Esophagus squamous epithelium (tissue), 5 donors: ENCODE results near the gene PPP2R2C. TPM values are rescaled to one million over a fixed set of nuclear protein-coding genes. Genes with fewer than 3 reads are reported as not detected.

Experiments used
- DNase-seq: peaks from one replicate; lab custom pipeline; 2025; lab: John Stamatoyannopoulos, UW
- H3K27ac ChIP-seq, 4 donors: fragments of 200-600 bp; sonication (generic); one replicate each; pipeline ENCODE4 v1.5.1; 2016 to 2019; ENCODE audit warnings: mild to moderate bottlenecking in 1 of 4
- H3K27me3 ChIP-seq, 4 donors: fragments of 200-600 bp; sonication (generic); 1 replicate in 3 of 4; 2 replicates in 1 of 4; pipeline versions ENCODE4 v1.5.1 to v1.6.0; 2017 to 2021; ENCODE audit warnings: antibody characterized with exemption in 1 of 4
- H3K36me3 ChIP-seq, 3 donors: fragments of 200-600 bp; sonication (generic); one replicate each; pipeline ENCODE4 v1.5.1; 2016 to 2019
- H3K4me1 ChIP-seq, 3 donors: fragments of 200-600 bp; sonication (generic); one replicate each; pipeline ENCODE4 v1.5.1; 2017 to 2019
- H3K4me3 ChIP-seq, 4 donors: fragments of 200-600 bp; sonication (generic); 1 replicate in 3 of 4; 2 replicates in 1 of 4; pipeline ENCODE4 v1.5.1; 2016 to 2019; ENCODE audit warnings: mild to moderate bottlenecking in 2 of 4, moderate library complexity in 1 of 4
- H3K9me3 ChIP-seq, 3 donors: fragments of 200-600 bp; sonication (generic); one replicate each; pipeline ENCODE4 v1.5.1; 2016 to 2019
- POLR2A ChIP-seq, 4 donors: fragments of 450-650 bp; IDR thresholded peaks; one replicate each; pipeline ENCODE4 v1.6.1; 2017; ENCODE audit warnings: antibody characterized with exemption in 4 of 4, mild to moderate bottlenecking in 4 of 4, moderate library complexity in 3 of 4
- WGBS, 2 donors: methylation state at CpG; one replicate each; pipeline ENCODE4 v1.1.5; 2018; 5-methylcytosine and 5-hydroxymethylcytosine counted together
- intact Hi-C: fragments of 100-400 bp; cut with DNase I; formaldehyde crosslinking; loops from one replicate; pipeline ENCODE4 v1.15.0; 2022
- total RNA-seq, 4 donors: library from RNA; depleted of rRNA; stranded (reverse); fragments of >200 nt; gene quantifications; one replicate each; pipeline ENCODE4 v1.1.0, GENCODE V29; 2016
- TF ChIP-seq, protein P1 (sequence below), 6 experiments: fragments of 450-650 bp in 4 of 6; fragments of 200-600 bp in 2 of 6; sonication (generic) in 2 of 6; IDR thresholded peaks; one replicate each; pipeline ENCODE4 v1.5.1; 2016 to 2019; ENCODE audit warnings: antibody characterized with exemption in 6 of 6, mild to moderate bottlenecking in 4 of 6, moderate library complexity in 4 of 6
- donor health status: DM: yes; HTN: yes; CAD: no.

Gene PPP2R2C
- total RNA-seq, 4 donors from 2014 or later, result 26.9 to 76.3 (median 53.7) TPM

DNA sequence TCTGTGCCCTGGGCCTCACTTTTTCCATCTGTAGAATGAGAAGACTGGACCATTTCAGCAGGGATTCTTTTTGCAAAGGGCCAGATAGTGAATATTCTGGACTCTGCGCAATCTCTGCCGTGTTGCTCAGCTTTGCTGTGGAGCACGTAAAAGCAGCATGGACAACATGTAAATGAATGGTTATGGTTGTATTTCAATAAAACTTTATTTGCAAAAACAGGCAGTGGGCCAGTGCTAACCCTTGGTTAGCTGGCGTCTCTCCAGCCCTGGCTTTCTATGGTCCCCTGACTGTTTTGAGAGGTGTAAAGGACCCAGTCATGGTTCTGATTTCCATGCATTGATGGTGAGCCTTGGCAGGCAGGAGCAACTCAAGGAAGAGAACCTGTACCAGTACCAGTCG, 184.1 kb downstream of the PPP2R2C start:
- no peak for DNase-seq
- Histone ChIP-seq H3K4me1 (no peaks in the 10 kb centered on the region), H3K9me3 (no peaks in the 10 kb centered on the region), H3K4me3 (no peak overlapping the region), H3K27me3 (no peaks in the 10 kb centered on the region), H3K36me3 (peaks cover 4 to 79% (median 11%) of the 10 kb centered on the region in 3 donors), H3K27ac (no peak overlapping the region)
- 93 to 94% methylated on average over 5 of the region's 5 CpGs for WGBS, 2 donors
- TF ChIP-seq, protein P1, sequence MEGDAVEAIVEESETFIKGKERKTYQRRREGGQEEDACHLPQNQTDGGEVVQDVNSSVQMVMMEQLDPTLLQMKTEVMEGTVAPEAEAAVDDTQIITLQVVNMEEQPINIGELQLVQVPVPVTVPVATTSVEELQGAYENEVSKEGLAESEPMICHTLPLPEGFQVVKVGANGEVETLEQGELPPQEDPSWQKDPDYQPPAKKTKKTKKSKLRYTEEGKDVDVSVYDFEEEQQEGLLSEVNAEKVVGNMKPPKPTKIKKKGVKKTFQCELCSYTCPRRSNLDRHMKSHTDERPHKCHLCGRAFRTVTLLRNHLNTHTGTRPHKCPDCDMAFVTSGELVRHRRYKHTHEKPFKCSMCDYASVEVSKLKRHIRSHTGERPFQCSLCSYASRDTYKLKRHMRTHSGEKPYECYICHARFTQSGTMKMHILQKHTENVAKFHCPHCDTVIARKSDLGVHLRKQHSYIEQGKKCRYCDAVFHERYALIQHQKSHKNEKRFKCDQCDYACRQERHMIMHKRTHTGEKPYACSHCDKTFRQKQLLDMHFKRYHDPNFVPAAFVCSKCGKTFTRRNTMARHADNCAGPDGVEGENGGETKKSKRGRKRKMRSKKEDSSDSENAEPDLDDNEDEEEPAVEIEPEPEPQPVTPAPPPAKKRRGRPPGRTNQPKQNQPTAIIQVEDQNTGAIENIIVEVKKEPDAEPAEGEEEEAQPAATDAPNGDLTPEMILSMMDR (IDR thresholded peaks at IDR 0.05), result no peak
- no peak for TF ChIP-seq POLR2A (IDR thresholded peaks at IDR 0.05)
- intact Hi-C loops, result no loop called here

DNA sequence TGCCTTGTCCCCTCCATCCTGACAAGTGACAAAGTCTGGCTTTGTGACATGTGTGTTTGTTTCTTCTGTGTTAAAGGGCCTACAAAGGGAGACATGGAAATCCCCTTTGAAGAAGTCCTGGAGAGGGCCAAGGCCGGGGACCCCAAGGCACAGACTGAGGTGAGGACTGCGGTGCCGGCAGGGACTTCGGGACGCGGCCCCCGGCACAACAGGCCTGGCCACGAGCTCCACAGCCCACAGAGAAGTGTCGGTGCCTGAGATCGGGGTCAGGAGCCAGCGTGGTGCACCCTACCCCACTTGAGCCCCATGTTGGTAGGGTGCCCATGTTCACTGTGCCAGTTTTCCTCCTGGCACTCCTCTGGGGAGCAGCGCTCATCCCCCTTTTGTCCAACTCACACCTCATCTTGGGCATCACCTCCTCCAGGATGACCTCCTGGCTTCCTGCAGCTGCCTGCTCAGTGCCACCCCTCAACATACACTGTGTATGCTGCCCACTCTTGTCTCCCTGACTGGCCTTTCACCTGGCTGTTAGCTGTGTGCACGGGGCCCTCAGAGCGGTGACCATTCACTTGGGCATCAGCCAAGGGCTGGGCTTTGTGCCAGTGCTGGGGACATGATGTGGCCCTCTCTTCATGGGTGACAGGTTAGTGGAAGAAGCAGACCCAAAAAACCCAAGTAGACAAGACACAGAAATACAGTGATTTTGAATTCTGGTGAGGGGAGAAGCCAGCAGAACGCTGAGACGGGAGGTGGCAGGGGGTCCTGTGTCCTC, 185.2 kb downstream of the PPP2R2C start:
- Histone ChIP-seq H3K9me3 (no peaks in the 10 kb centered on the region), H3K4me3 (no peak overlapping the region), H3K4me1 (peaks cover 0 to 6% (median 1%) of the 10 kb centered on the region in 3 donors), H3K27me3 (no peaks in the 10 kb centered on the region), H3K27ac (no peak overlapping the region), H3K36me3 (peaks cover 4 to 68% (median 11%) of the 10 kb centered on the region in 3 donors)
- 92 to 97% methylated on average over 12 to 16 of the region's 16 CpGs for WGBS, 2 donors
- DNase-seq, result no peak
- intact Hi-C loops, result no loop called here
- TF ChIP-seq, protein P1 (IDR thresholded peaks at IDR 0.05), result no peak
- TF ChIP-seq POLR2A (IDR thresholded peaks at IDR 0.05), result no peak

GRCh38 chr4:6283282-6283681, 189.1 kb downstream of the PPP2R2C start:
- peaks cover 18 to 45% (median 33%) of the 10 kb centered on the region in 3 donors for H3K4me1 ChIP-seq
- intact Hi-C loops, result no loop called here
- TF ChIP-seq POLR2A (IDR thresholded peaks at IDR 0.05), result no peak
- TF ChIP-seq, protein P1 (IDR thresholded peaks at IDR 0.05), result no peak
- 57 to 88% methylated on average over 1 to 2 of the region's 4 CpGs for WGBS, 2 donors
- peak overlapping the region in 1 of 4 donors; percentile 84 for H3K27ac ChIP-seq
- H3K4me3 ChIP-seq, result no peak overlapping the region
- H3K27me3 ChIP-seq, result no peaks in the 10 kb centered on the region
- DNase-seq, result no peak
- H3K9me3 ChIP-seq, result no peaks in the 10 kb centered on the region
- H3K36me3 ChIP-seq, result peaks cover 0 to 38% (median 4%) of the 10 kb centered on the region in 3 donors

DNA sequence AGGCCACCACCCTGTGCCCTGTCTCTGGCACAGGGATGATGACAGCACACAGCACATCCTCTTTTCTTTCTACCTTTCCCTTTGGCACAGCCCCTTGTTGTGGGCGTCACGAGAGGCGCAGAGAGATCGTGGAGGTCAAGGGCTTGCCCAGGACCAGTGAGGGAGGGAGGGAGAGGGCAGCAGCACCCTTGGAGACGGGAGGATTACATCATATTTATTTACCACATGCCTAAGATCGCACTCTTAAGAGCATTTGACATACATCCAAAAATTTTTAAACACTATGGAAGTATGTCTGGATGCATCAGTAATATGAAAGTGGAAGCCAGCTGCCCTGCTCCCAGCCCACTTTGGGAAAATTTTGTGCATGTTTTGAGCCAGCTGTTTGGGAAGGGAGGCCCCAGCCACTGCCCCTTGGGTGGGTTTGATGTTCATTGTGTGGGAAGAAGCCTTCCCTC, 190.1 kb downstream of the PPP2R2C start:
- TF ChIP-seq, protein P1 (IDR thresholded peaks at IDR 0.05), result no peak
- no peak for TF ChIP-seq POLR2A (IDR thresholded peaks at IDR 0.05)

More for the DNA sequence above, 190.1 kb downstream of the PPP2R2C start:
- H3K27me3 ChIP-seq, result no peaks in the 10 kb centered on the region
- H3K27ac ChIP-seq, result peak overlapping the region in 3 of 4 donors; percentile 49 to 84 (median 59)
- no peak for DNase-seq
- H3K4me1 ChIP-seq, result peaks cover 20 to 54% (median 43%) of the 10 kb centered on the region in 3 donors
- no peak overlapping the region for H3K4me3 ChIP-seq
- peaks cover 0 to 28% (median 4%) of the 10 kb centered on the region in 3 donors for H3K36me3 ChIP-seq
- H3K9me3 ChIP-seq, result no peaks in the 10 kb centered on the region
- intact Hi-C loops, result no loop called here
- 41 to 52% methylated on average over 4 to 6 of the region's 6 CpGs for WGBS, 2 donors
